PC-9 (cell line): ENCODE data around the gene BRSK2.

ENCODE experiments used
- EZH2 ChIP-seq: fragments of 200-600 bp; sonication (generic); IDR thresholded peaks from 2 replicates; pipeline ENCODE4 v1.8.0; 2017; ENCODE audit warnings: antibody characterized with exemption, low read depth
- TF ChIP-seq, protein P1 (sequence below): fragments of 200-600 bp; sonication (generic); conservative IDR thresholded peaks from 2 replicates; pipeline ENCODE4 v1.6.1; 2017; ENCODE audit warnings: mixed run types, antibody characterized with exemption, mild to moderate bottlenecking, moderate library complexity

DNA sequence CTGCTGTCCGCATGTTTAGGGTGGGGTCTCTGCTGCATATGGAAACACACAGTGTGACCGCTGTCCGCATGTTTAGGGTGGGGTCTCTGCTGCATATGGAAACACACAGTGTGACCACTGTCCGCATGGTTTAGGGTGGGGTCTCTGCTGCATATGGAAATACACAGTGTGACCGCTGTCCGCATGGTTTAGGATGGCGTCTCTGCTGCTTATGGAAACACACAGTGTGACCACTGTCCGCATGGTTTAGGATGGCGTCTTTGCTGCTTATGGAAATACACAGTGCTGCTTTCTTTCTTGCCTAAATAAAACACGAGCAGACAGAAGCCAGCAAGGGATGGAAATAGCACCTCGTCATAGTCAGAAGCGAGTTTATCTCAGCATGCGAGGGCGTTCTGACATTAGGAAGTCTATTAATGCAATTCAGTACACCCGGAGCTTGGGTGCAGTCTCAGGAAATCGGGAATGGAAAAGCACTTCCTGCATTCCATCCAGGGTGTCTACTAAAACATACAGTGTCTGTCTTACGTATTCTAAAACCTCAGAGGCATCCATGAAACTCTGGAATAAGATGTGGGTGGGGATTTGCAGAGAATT lies 47.7 kb upstream of the BRSK2 start:
- TF ChIP-seq, protein P1, sequence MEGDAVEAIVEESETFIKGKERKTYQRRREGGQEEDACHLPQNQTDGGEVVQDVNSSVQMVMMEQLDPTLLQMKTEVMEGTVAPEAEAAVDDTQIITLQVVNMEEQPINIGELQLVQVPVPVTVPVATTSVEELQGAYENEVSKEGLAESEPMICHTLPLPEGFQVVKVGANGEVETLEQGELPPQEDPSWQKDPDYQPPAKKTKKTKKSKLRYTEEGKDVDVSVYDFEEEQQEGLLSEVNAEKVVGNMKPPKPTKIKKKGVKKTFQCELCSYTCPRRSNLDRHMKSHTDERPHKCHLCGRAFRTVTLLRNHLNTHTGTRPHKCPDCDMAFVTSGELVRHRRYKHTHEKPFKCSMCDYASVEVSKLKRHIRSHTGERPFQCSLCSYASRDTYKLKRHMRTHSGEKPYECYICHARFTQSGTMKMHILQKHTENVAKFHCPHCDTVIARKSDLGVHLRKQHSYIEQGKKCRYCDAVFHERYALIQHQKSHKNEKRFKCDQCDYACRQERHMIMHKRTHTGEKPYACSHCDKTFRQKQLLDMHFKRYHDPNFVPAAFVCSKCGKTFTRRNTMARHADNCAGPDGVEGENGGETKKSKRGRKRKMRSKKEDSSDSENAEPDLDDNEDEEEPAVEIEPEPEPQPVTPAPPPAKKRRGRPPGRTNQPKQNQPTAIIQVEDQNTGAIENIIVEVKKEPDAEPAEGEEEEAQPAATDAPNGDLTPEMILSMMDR: no peak
- no peak for TF ChIP-seq EZH2
